ENCODE data around the gene DOK5.

The DOK5 gene

GRCh38 chr20:54698373-54698772 lies 223.0 kb downstream of the DOK5 start:
- no peak for DNase-seq (ENCODE audit: low spot score)
